AG04450 (cell line): ENCODE results near the gene GET3. TPM values are rescaled to one million over a fixed set of nuclear protein-coding genes. Genes with fewer than 3 reads are reported as not detected.

Source experiments
- CTCF ChIA-PET: fragments of 300-600, 350-600 bp; formaldehyde crosslinking; extraction: SDS; loops from one replicate; lab custom pipeline; 2022; ENCODE audit warnings: antibody characterized with exemption, inconsistent platforms; lab: Charles Lee
- POLR2A ChIA-PET: fragments of 350-600 bp; formaldehyde crosslinking; extraction: SDS; loops from one replicate; lab custom pipeline; 2021; ENCODE audit warnings: antibody characterized with exemption, inconsistent platforms; lab: Yijun Ruan, JAX
- DNase-seq: peaks from one replicate; pipeline ENCODE4 v3.0.0-alpha.2; 2011; ENCODE audit warnings: low read depth, low spot score
- H3K27ac ChIP-seq: one replicate; pipeline ENCODE4 v1.5.1; 2012; ENCODE audit warnings: low read depth, low read length, control low read depth
- H3K27me3 ChIP-seq: one replicate; pipeline ENCODE4 v1.6.0; 2012; ENCODE audit warnings: low read length; ENCODE audit not compliant: control insufficient read depth, insufficient read depth
- H3K4me3 ChIP-seq: 2 replicates; pipeline ENCODE4 v1.5.1; 2011; ENCODE audit warnings: mild to moderate bottlenecking, low read depth, low read length, control low read depth
- H3K9me3 ChIP-seq: 2 replicates; pipeline ENCODE4 v1.5.1; 2012; ENCODE audit warnings: low read length; ENCODE audit not compliant: control insufficient read depth, insufficient read depth
- polyA plus RNA-seq: library from polyadenylated mRNA; depleted of rRNA; stranded (reverse); fragments of >200 nt; gene quantifications from 2 replicates; pipeline ENCODE4 v1.2.3, GENCODE V29; 2011
- TF ChIP-seq, protein P1 (sequence below): IDR thresholded peaks from 2 replicates; pipeline ENCODE4 v1.5.1; 2011; ENCODE audit warnings: low read depth, low read length, control low read depth, inconsistent platforms

GET3 gene
- polyA plus RNA-seq, 1 experiment = 114 TPM

DNA sequence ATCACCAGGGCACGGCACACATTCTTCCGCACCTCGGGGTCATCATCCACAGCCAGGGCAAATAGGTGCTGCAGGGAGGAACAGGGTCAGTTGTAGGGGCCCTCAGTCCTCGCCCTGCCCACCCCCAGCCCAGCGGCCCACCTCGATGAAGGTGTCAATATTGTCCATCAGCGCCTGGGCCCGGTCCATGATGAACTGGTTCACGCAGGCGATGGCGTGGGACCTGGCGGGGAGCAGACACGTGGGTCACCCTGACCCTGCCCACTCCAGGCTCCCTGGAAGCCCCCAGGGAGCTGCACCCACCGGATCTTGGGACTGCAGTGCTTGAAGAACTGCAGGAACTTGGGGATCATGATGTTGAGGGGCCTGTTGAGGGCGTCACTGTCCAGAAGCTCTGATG lies 22.2 kb upstream of the GET3 start:
- no peak overlapping the region for H3K27ac ChIP-seq
- POLR2A ChIA-PET = no interaction called here
- no peaks in the 10 kb centered on the region for H3K9me3 ChIP-seq
- no peak overlapping the region for H3K4me3 ChIP-seq
- DNase-seq = no peak
- no peaks in the 10 kb centered on the region for H3K27me3 ChIP-seq
- CTCF ChIA-PET = interaction anchor here (0.6 to 1.8 kb wide), 3 partner anchors 9 to 132 kb away, joined by 3 to 9 read pairs (median 3); partner anchors contain the start of gene TNPO2
- TF ChIP-seq, protein P1, sequence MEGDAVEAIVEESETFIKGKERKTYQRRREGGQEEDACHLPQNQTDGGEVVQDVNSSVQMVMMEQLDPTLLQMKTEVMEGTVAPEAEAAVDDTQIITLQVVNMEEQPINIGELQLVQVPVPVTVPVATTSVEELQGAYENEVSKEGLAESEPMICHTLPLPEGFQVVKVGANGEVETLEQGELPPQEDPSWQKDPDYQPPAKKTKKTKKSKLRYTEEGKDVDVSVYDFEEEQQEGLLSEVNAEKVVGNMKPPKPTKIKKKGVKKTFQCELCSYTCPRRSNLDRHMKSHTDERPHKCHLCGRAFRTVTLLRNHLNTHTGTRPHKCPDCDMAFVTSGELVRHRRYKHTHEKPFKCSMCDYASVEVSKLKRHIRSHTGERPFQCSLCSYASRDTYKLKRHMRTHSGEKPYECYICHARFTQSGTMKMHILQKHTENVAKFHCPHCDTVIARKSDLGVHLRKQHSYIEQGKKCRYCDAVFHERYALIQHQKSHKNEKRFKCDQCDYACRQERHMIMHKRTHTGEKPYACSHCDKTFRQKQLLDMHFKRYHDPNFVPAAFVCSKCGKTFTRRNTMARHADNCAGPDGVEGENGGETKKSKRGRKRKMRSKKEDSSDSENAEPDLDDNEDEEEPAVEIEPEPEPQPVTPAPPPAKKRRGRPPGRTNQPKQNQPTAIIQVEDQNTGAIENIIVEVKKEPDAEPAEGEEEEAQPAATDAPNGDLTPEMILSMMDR = no peak

DNA sequence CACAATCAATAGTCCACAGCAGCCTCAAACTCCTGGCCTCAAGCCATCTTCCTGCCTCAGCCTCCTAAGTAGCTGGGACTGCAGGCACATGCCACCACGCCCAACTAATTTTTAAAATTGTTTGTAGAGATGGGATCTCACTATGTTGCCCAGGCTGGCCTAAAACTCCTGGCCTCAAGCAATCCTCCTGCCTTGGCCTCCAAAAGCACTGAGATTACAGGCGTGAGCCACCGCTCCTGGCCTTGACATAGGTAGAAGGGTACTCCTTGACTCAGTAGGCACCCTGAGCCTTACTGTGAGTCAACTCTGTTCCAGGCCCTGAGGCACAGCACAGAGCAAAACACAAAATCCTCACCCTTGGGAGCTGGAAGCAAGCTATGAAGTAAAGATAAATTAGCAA lies 21.4 kb upstream of the GET3 start:
- TF ChIP-seq, protein P1 = no peak
- ChIA-PET CTCF (interaction anchor here (1.2 to 1.8 kb wide), 3 partner anchors 41 to 132 kb away, joined by 3 to 10 read pairs (median 9); no protein-coding TSS in a partner anchor), POLR2A (no interaction called here)
- H3K4me3 ChIP-seq = no peak overlapping the region
- H3K27ac ChIP-seq = no peak overlapping the region
- no peak for DNase-seq
- H3K9me3 ChIP-seq = no peaks in the 10 kb centered on the region
- no peaks in the 10 kb centered on the region for H3K27me3 ChIP-seq

DNA sequence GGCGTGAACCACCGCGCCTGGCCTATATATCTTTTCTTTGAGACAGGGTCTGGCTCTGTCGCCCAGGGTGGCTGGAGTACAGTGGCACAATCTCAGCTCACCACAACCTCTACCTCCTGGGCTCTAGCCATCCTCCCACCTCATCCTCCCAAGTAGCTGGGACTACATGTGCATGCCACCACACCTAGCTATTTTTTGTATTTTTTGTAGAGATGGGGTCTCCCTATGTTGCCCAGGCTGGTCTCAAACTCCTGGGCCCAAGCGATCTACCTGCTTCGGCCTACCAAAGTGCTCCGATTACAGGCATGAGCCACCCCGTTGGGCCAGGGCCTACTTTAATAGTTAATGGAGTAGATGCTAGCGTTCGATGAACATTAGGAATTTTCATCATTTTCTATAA lies 17.0 kb upstream of the GET3 start:
- no peaks in the 10 kb centered on the region; the same call in 1 of the 2 replicates for H3K9me3 ChIP-seq
- peak overlapping the region; percentile 57 for H3K27ac ChIP-seq
- TF ChIP-seq, protein P1 = no peak
- ChIA-PET CTCF (interaction anchor here (1.0 to 1.3 kb wide), 2 partner anchors 38 to 128 kb away, joined by 3 read pairs; no protein-coding TSS in a partner anchor), POLR2A (no interaction called here)
- H3K27me3 ChIP-seq = no peaks in the 10 kb centered on the region
- no peak for DNase-seq
- H3K4me3 ChIP-seq = peak overlapping the region; percentile 83

DNA sequence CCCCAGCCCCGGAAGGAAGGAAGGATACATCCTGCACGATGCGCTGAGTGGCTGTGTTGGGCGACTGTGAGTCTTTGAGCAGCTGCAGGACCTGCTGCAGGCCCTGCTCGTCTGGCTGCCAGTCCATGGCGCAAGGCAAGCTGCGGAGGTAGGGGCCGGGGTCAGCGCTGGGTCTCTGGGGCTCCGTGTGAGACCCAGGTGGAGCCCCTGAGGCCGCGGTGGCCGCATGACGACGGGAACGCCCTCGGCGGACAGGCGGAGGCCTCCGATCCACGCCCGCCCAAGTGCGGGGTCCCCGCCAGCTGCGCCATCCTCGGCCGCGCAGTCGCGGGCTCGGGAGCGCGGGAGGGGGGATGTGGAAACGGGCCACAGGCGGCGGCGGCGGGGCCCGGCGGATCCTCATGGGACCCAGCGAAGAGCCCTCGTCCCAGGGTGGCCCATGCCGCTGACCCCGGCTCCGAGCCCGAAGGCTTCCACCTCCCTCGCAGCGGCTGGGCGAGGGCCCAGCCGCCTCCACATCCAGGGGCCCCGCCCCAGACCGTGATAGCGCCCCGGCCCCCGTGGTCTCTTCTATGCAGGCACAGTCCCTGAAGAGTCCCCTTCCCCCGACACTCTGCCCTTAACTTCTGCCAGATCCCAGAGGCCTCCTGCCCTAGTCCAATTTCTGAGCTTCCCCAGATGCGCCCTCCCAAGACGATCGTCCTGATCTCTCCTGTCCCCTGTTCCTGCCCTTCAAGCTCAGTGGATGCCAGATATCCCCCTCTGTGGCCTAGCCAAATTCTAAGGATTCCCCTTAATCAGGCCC lies 16.2 kb upstream of the GET3 start:
- TF ChIP-seq, protein P1 = no peak
- no peaks in the 10 kb centered on the region; the same call in 1 of the 2 replicates for H3K9me3 ChIP-seq
- peak overlapping the region; percentile 83 for H3K4me3 ChIP-seq
- POLR2A ChIA-PET = interaction anchor here (0.6 to 3.3 kb wide), 4 partner anchors 13 to 72 kb away, joined by 3 to 25 read pairs (median 19); partner anchors contain the start of genes GET3, JUNB, MAN2B1 and TRIR
- CTCF ChIA-PET = interaction anchor here (0.6 to 1.3 kb wide), 4 partner anchors 36 to 127 kb away, joined by 3 to 4 read pairs (median 3); no protein-coding TSS in a partner anchor
- no peaks in the 10 kb centered on the region for H3K27me3 ChIP-seq
- H3K27ac ChIP-seq = peak overlapping the region; percentile 78
- no peak for DNase-seq
